GM18526 (cell line): ENCODE results near the gene DOLPP1.

Source experiments
- POLR2A ChIP-seq: IDR thresholded peaks from 3 replicates; pipeline ENCODE4 v1.6.1; 2011; ENCODE audit not compliant: insufficient read length; ENCODE audit errors: extremely low read depth

The DOLPP1 gene

GRCh38 chr9:129111528-129112151 is 30.7 kb downstream of the DOLPP1 start:
- TF ChIP-seq POLR2A, result no peak

- TF ChIP-seq POLR2A, result no peak
Measured at GRCh38 chr9:129113645-129114304, 32.9 kb downstream of the DOLPP1 start.

GRCh38 chr9:129118799-129119198 is 37.9 kb downstream of the DOLPP1 start:
- TF ChIP-seq POLR2A, result no peak

- no peak for TF ChIP-seq POLR2A
Measured at GRCh38 chr9:129121483-129121882, 40.6 kb downstream of the DOLPP1 start.

GRCh38 chr9:129122133-129122532 is 41.2 kb downstream of the DOLPP1 start:
- no peak for TF ChIP-seq POLR2A

- TF ChIP-seq POLR2A, result no peak
Measured at GRCh38 chr9:129124506-129125069, 43.7 kb downstream of the DOLPP1 start.

GRCh38 chr9:129125478-129125877 is 44.6 kb downstream of the DOLPP1 start:
- TF ChIP-seq POLR2A, result no peak

GRCh38 chr9:129126749-129127618 is 46.1 kb downstream of the DOLPP1 start:
- no peak for TF ChIP-seq POLR2A

GRCh38 chr9:129128689-129129088 is 47.8 kb downstream of the DOLPP1 start:
- TF ChIP-seq POLR2A, result no peak

- no peak for TF ChIP-seq POLR2A
Measured at GRCh38 chr9:129130791-129131190, 49.9 kb downstream of the DOLPP1 start.

GRCh38 chr9:129131300-129132145 is 50.6 kb downstream of the DOLPP1 start:
- no peak for TF ChIP-seq POLR2A

- TF ChIP-seq POLR2A, result no peak
Measured at GRCh38 chr9:129133082-129133481, 52.2 kb downstream of the DOLPP1 start.

- TF ChIP-seq POLR2A, result no peak
Measured at GRCh38 chr9:129135476-129135875, 54.6 kb downstream of the DOLPP1 start.

- TF ChIP-seq POLR2A, result no peak
Measured at GRCh38 chr9:129136446-129137035, 55.6 kb downstream of the DOLPP1 start.
